Measurements from ENCODE around the gene SMIM1.
"Not testable (repeated sequence)": the region's sequence is repeated elsewhere in the genome, so short reads cannot be mapped to it uniquely, and the experiment has no call there.

Gene SMIM1

DNA sequence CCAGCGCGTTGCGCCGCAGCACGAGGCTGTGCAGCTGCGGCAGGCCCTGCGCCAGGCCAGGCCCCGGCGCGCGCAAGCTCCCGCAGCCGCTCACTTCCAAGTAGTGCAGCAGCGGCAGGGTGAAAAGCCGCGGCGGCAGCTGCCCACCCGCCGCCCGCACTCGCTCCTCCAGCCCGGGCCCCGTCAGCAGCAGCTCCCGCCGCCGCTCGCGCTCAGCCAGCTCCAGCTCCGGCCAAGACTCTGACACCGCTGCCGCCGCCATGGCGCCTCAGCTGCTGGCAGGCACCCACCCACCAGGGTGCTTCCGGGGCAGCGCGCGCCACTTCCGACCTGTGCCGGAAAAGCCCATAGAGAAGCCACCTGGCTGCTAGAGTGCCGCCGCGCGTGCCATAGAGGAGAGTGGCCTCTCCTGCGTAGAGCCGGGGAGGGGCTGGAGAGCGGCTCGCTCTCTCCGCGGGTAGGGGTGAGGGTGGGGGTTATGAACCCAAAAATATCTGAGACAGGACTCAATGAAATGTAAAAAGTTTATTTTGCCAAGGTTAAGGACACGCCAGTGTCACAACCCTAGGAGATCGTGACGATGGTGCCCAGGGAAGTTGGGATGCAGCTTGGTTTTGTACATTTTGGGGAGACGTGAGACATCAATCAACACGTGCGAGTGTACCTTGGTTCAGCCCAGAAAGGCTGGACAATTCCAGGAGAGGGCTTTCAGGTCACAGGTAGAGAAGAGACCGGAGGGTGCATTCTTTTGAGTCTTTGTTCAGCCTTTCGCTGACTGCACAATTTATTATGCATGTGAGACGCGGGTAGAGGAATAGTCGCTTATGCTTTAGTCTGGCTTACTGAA lies 23.9 kb downstream of the SMIM1 start, which contains the start of gene LRRC47:
TSS of gene LRRC47 (minus strand) at position 284 of the 847 bp plus-strand sequence. CDS start at position 262, 22 bp downstream.
- DNase-seq = peak; percentile 92

DNA sequence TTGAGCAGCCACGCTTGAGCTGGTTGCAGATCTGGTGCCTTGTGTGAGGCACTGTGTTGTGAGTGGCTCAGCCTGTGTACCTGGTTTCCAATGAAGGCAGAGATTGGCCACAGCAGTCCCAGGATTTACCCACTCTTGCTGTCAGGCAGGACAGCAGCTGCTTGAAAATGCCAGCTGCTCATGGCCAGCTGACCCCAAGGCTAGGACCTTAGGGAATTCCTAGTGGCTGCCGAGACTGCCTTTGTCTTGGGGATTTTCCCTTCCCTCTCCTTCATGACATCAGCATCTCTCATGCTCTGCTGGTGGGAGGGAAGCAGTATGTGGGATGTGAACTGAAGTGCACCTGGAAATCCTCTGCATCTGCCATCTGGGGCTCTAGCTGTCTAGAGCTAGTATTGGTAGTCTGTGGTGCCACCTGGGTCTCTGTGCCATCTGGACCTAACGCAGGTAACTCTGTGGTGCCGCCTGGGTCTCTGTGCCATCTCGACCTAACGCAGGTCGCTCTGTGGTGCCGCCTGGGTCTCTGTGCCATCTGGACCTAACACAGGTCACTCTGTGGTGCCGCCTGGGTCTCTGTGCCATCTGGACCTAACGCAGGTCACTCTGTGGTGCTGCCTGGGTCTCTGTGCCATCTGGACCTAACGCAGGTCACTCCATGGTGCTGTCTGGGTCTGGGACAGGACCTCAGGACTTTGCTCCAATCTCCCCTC lies 27.6 kb downstream of the SMIM1 start:
- peak; percentile 7 for DNase-seq

DNA sequence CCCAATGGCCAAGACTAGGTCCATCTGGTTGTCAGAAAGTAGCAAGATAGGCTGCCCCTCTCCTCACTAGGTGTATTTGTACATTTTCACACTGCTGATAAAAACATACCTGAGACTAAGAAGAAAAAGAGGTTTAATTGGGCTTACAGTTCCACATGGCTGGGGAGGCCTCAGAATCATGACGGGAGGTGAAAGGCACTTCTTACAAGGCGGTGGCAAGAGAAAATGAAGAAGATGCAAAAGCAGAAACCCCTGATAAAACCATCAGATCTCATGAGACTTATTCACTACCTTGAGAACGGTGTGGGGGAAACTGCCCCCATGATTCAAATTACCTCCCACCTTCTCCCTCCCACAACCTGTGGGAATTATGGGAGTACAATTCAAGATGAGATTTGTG lies 28.2 kb downstream of the SMIM1 start:
- not testable (repeated sequence) for DNase-seq

DNA sequence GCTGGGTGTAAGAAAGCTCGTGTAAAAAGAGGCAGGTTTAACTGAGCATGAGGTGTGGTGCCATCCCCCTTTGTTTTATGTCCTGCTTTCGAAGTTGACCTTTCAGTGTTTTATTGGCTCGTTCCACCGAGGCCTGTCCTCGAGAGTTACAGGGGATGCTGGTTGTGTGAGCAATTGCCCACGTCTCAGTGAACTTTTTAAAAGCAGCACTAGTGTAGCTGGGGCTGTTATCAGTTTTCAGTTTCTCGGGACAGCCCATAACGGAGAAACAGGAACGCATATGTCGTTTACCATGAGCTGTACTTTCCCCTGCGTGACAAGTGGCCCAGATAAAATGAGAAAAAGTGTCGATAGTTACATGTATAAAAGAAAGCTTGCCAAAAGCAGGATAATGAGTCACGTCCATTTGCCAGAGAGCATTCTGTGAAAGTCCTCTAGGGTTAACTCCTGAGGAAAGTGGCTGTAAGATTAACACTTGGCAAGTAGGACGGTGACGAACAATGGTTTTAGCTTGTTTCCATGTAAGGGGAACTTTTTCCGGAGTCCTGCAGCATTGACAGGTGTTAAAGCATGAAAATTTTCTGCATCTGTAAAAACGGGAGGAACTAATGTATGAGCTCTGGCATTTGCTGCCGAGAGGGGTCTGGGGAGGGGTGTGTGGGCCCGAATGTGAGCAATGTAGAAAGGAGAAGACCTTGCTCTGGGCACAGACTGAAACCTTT lies 31.5 kb downstream of the SMIM1 start:
- DNase-seq = no peak

DNA sequence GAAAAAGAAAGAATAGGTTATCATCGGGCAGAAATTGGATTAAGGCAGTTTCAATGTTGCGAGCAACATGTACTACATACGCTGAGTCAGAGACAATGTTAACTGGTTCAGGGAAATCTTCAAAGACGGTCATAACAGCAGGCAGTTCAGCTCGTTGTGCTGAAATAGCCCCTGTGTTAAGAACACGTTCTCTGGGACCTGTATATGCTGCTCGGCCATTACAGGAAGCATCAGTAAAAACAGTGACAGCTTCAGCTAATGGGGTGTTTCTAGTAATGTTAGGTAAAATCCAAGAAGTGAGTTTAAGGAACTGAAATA lies 32.0 kb downstream of the SMIM1 start:
- not testable (repeated sequence) for DNase-seq

DNA sequence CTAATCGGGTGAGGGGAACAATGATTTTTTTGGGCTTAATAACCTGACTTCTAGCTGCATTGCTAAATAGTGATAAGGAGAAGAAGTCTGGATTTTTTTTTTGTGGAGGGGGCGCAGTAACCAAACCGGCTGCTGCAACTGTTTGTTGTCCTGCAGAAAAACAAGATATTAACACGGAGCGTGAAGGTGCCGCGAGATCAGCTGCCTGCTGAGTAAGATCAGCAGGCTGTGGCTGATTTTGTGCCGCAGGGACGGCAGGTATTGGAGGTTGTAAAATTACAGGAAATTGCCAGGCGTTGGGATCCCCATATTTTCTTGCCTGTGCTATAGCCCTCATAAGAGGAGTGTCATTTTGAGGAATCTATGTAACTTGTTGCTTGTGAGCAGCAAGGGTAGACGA lies 32.5 kb downstream of the SMIM1 start:
- DNase-seq = no peak

DNA sequence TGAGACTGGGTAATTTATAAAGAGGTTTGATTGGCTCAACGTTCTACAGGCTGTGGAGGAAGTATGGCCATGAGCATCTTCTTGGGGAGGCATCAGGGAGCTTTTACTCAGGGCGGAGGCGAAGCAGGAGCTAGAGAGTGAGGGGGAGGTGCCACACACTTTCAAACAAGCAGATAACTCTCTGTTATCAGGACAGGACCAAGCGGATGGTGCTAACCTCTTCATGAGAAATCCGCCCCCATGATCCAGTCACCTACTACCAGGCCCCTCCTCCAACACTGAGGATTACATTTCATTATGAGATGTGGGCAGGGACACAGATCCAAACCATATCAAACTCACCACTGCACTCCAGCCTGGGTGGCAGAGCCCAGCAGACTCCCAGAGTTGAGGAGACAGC lies 35.2 kb downstream of the SMIM1 start:
- DNase-seq = no peak

DNA sequence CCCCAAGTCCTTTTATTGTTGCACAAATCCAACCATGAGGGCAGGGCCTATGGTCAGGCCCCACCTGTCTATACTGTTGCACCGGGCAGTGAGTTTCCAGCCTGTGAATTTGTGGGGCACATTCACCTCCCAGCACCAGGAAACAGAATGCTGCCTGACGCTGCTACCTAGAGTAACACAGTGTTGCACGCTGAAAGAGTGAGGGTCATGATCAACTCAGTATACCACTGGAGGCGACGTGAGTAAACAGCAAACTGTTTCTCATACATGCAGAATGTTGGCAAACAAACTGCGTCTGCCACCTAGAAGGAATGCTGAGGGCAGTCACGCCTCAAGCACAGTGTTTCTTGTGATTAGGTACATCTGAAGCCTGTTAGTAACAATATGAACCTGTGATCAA lies 37.1 kb downstream of the SMIM1 start:
- DNase-seq = no peak

DNA sequence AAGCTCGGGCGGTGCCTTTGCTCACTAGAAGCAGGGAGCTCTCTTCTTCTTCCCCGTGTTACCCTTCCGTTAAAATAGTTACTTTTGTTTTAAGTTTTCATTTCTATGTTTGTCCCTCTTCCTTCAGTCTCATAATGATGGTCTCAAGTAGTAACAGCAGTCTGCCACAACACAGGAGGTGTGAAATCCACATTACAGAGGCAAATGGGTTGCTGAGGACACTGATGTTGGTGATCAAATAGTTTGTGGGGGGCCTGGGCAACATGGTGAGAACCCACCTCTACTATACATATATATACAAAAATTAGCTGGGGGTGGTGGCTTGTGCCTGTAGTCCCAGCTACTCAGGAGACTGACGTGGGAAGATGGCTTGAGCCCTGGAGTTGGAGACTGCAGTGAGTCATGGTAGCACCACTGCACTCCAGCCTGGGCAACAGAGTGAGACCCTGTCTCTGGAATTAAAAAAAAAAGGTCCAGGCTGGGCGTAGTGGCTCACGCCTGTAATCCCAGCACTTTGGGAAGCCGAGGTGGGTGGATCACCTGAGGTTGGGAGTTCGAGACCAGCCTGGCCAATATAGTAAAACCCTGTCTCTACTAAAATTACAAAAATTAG lies 37.7 kb downstream of the SMIM1 start:
- not testable (repeated sequence) for DNase-seq

DNA sequence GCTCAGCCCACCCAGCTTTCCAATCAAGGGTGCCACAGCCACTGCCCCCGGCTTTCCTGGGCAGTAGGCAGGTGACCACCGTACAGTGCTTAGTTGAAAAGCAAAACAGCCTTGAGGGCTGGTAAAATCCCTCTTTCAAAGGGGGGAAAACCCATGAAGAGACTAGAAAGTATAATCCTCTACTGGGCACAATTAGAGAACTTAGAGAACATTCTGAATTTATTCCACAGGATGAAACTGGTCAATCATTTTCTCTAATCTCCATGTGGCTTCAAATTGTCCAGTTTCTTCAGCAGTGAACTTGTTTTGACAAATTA lies 39.0 kb downstream of the SMIM1 start:
- DNase-seq = no peak

DNA sequence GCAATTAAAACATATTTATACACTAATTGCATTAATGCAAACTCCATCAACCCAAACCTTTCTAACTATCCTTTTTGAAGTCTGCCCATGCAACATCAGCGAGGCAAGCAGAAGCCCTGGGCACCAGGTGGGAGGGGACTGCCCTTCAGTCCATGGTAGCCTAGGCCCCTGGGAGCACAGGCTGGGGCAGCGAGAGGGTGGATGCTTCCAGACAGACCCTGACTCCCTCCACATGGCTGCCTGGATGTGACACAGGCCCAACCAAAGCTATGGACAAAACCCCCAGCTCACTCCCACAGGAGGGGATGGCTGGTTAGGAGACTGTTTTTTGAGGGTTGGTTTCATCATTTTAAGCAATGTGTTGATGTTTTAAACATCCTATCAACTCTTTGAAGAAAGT lies 41.5 kb downstream of the SMIM1 start:
- no peak for DNase-seq

DNA sequence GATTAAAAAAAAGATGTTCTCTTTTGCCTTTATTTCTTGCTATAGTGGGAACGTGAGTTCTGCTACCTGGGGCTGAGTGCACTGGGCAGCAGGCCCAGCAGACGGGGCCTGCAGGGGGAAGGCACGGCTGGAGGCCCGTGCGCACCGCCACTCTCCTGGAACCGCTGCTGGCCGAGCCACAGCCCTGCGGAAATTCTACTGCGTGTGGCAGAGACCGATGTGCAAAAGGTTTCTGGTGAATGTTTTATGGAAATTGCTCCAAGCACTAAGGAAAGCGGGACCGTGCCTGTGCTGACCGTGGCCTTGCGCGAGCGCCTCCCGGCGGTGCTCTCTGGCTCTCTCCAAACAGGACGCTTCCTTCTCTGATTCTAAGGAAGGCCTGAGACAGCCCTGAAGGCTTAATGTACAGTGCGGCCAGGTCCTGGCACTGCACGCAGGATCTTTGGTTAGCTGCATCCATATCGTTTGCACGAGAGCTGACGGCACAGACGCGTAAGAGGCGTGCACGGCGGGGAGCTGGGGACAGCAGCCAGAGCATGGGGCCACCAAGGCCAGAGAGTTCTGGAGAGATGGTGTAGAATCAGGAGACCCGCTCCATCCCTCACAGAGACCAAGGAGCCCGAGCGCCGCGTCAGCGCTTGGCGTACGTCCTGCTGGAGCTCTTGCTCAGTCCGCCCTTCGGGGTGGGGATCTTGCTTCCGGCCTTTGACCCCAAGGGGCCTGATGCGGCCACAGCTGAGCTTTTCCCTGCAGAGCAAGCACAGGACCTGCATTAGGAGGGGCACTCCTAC lies 42.4 kb downstream of the SMIM1 start:
- DNase-seq = no peak

DNA sequence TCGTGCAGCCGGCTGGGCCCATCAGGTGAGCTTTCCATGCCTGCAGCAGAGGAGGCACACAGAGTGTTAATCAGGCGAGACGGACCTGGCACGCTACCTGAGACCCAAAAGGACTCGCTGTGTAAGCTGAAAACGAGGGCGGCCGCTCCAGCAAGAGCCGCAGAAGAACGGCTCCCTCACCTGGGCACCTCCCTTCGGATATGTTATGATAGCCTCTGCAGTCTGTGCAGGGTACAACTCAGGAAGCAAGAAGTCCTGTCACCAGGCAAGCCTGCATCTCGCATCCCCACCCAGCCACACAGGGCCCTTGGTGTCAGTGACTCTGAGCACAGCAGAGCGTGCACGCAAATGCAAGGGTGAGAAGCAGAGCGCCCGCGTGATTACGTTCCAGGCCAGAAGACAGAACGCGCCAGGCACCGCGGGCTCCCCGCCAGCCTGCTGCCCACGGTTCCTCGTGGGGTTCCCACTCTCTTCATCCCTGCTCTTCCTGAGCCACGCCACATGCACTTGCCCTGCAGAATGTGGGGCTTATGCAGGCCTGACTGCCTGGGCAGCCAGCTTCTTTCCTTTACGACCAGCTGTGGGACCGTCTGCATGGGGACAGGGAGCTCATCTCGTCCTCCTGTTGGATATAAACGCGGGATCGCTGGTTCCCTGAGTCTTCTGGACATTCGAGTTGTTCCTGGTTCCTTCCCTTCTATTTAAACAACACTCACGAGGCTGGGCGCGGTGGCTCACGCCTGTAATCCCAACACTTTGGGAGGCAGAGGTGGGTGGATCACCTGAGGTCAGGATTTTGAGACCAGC lies 44.0 kb downstream of the SMIM1 start:
- peak; percentile 75 for DNase-seq

DNA sequence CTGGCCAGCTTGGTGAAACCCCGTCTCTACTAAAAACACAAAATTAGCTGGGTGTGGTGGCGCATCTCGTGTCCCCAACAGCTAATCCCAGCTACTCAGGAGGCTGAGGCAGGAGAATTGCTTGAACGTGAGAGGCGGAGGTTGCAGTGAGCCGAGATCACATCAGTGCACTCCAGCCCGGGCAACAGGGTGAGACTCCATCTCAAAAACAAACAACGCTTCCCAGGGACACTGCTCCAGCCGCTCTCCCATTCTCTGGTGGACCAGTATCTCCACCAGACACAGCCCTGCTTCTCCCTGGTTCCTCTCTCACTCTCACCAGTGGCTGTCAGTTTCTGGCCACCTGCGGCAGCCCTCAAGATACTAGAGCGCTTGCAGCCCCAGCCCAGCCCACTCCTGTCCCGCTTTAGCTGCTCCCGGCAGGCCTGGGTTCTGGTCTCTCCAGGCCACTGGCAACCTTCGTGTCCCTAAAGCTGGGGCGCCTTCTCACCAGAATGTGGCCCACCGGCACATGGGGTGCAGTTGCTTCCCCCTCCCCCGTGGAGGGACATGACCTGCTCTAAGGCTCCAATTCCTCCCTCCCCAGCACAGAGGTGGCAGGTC lies 44.7 kb downstream of the SMIM1 start:
- no peak for DNase-seq

DNA sequence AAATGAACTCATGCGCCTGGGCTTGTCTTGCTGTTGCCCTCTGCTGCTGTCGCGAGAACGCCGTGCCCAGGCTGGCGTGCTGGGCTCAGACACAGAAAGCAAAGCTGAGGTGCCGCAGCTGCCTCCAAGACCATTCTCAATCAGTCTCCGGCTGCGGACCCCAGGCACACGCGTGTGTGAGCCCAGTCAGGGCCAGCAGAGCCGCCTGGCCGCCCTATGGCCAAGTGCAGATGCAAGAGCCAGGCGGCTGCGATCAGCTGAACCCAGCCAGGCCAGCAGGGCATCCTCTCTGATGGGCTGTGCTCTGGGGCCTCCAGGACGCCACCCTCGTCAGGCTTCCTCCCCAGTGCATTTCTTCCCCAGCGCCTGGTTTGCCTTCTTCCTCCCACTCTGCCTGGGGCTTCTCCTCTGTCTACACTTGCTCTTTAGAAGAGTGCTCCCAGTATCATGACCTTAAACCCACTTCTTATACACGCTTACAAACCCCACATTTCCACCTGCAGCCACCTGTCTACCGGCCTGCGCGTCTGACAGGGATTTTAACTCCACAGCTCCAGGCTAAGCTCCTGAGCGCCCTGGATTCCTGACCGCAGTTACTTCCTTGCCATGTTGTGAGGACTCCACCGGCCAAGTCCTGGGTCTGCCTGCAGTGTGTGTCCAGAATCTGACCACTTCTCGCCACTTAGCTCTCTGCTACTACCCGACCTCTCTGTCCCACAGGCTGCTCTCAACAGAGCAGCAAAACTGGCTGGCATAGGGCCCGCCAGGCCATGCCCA lies 45.5 kb downstream of the SMIM1 start:
- DNase-seq = no peak

DNA sequence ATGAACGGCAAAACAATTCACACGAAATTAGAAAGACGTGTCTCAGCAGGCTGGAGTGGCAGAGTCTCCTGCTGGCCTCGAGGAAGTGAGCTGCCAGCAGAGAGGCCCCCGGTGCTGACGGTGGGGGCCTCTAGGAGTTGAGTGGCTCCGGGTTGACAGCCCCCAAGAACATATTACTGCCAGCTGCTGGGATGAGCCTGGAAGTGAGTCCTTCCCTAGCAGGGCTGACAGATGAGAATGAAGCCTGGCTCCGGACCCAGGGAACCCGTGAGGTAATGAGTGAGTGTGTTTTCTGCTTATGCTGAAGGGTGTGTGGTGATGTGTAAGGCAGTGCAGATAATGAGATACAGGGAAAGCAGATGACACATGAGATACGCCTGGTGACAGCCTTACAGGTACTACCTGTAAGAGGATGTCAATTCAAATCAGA lies 47.2 kb downstream of the SMIM1 start:
- DNase-seq = peak; percentile 62

DNA sequence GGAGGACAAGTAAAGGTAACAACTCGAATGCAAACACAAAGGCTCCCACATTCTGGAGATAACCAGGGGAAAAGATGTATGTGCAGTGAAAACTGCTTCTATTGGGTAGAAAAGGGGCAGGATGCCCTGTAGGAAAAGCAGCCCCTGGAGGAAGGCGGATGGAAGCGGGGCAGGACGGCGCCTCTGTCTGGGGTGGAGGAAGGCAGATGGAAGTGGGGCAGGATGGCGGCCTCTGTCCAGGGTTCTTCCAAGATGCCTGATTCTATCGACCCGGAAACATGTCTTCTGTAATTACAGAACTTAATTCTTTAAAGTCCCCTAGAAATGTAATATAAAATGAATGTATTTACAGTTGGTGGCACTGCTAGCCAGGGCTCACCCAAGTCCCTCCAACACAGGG lies 47.8 kb downstream of the SMIM1 start:
- no peak for DNase-seq

DNA sequence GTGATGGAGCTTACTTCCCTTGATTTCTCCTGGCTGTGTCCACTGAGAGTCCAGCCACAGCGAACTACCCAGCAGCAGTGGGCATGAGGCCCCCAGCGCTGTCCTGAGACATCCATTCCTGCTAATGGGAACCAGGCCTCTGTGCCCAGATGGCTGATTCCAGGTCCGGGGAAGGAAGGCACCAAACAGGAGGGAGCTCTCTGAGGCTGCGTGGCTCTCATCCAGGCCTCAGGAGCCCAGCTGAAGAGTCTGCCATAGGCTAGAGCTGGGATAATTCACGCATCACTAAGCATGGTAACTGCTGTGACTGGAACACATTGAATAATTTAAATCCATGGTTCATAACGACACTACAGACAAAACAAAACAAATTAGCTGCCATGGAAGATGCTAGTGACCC lies 48.5 kb downstream of the SMIM1 start:
- peak; percentile 95 for DNase-seq

DNA sequence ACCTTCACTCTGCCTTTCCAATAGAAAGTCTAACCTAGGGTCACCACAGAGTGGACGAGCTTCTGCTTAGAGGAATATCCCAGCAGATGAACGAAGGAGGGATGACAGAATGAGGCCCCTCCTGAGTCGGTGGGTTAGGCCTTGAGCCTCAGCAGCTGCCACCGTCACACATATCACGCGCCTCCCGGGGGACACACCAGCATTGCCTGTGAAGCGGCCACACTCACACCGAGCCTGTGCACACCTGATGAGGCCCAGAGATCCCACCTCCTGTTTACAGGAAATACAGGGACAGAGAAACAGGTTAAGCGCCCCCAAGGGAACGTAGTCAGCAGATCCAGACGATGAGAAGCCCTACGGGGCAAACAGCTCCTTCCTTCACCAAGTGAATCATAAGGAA lies 48.9 kb downstream of the SMIM1 start:
- peak; percentile 87 for DNase-seq

DNA sequence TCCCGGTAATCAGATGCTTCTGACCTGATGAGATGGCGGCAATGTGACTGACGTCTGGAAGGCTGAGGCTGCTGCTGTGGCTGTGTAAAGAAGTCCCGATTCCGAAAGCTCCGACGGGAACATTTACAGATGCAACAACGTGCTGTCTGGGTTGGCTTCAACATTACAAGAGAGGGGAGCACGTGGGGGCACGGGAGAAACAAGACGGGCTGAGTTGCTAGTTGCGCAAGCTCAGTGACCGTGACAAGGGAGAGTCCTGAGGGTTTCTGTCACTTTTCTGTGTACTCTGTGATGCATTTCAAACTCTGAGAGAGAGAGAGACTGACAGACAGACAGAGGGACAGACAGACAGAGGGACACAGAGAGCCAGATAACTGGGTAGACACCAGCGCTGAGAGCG lies 49.4 kb downstream of the SMIM1 start:
- DNase-seq = peak; percentile 39
